ENCODE measurements around the gene ZNF683.

The ZNF683 gene

GRCh38 chr1:26357121-26357602 is 15.4 kb downstream of the ZNF683 start:
- no peak for FAIRE-seq

- FAIRE-seq, result no peak
Observed at GRCh38 chr1:26356106-26356505, 16.4 kb downstream of the ZNF683 start.

GRCh38 chr1:26354972-26355371 is 17.6 kb downstream of the ZNF683 start:
- FAIRE-seq, result no peak

- no peak for FAIRE-seq
Observed at GRCh38 chr1:26353976-26354820, 18.4 kb downstream of the ZNF683 start, which contains the start of gene CRYBG2. Gene CRYBG2 (minus strand): TSS chr1:26354130. CDS start chr1:26346657, 7,473 bp downstream.

- FAIRE-seq, result no peak
Observed at GRCh38 chr1:26353210-26353859, 19.2 kb downstream of the ZNF683 start.

- no peak for FAIRE-seq
Observed at GRCh38 chr1:26352338-26352679, 20.2 kb downstream of the ZNF683 start.

- FAIRE-seq, result no peak
Observed at GRCh38 chr1:26351590-26352337, 20.8 kb downstream of the ZNF683 start.

- FAIRE-seq, result no peak
Observed at GRCh38 chr1:26350701-26351589, 21.6 kb downstream of the ZNF683 start.

GRCh38 chr1:26350343-26350700 is 22.2 kb downstream of the ZNF683 start:
- no peak for FAIRE-seq

- no peak for FAIRE-seq
Observed at GRCh38 chr1:26349877-26350244, 22.7 kb downstream of the ZNF683 start.

- no peak for FAIRE-seq
Observed at GRCh38 chr1:26349188-26349876, 23.2 kb downstream of the ZNF683 start.

- no peak for FAIRE-seq
Observed at GRCh38 chr1:26346274-26347033, 26.1 kb downstream of the ZNF683 start.

GRCh38 chr1:26345718-26346117 is 26.8 kb downstream of the ZNF683 start:
- FAIRE-seq, result no peak

- FAIRE-seq, result no peak
Observed at GRCh38 chr1:26344147-26344920, 28.2 kb downstream of the ZNF683 start.

- no peak for FAIRE-seq
Observed at GRCh38 chr1:26340047-26340481, 32.5 kb downstream of the ZNF683 start.

- no peak for FAIRE-seq
Observed at GRCh38 chr1:26338670-26339069, 33.9 kb downstream of the ZNF683 start.

- FAIRE-seq, result no peak
Observed at GRCh38 chr1:26337625-26338024, 34.9 kb downstream of the ZNF683 start.

- no peak for FAIRE-seq
Observed at GRCh38 chr1:26337206-26337535, 35.4 kb downstream of the ZNF683 start.

GRCh38 chr1:26336477-26337205 is 35.9 kb downstream of the ZNF683 start:
- FAIRE-seq, result no peak
